ENCODE data around the gene TRMT61A. TPM values are rescaled to one million over a fixed set of nuclear protein-coding genes. Genes with fewer than 3 reads are reported as not detected.

TRMT61A gene
- total and polyA plus RNA-seq, 2 of the 13 experiments (the other 11 are each of a cell fraction or from before 2014, with no cell fraction given): 6.5 to 13.6 TPM

DNA sequence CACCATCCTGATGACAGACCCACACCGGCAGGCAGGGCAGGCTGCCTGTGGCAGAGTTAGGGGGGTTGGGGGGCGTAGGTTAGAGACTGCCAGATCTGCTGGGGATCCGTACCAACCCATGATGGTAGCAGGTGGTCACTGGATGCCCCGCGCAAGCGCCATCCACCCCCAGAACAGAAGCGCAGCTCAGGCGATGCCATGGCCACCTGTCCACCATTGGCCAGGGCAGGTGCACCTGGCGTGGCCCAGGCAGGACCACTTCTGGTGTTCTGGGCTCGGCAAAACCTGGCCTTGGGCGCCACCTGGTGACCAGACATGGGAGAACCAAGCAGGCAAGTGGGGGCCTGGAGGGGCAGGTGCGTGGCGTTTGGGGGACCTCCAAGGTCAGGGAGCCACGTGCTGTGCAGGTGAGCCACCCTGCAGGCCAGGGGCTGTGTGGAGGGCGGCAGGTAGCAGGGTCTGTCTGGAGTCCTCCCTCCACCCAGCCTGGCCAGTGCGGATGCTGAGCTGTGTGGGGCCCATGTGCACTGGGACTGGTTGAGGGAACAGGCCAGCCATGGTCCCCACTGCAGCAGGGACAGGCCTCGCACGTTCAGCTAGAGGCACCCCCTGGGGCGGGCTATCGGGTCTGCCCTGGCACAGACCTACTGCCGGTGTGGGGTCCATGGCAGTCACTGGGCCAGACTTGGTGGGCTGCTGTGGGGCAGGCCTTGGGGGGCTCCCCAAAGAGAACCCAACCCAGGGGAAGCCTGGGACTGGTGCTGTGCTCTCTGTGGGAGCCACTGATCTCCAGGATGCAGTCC lies 17.9 kb downstream of the TRMT61A start (continued):
- TF ChIP-seq, protein P1, sequence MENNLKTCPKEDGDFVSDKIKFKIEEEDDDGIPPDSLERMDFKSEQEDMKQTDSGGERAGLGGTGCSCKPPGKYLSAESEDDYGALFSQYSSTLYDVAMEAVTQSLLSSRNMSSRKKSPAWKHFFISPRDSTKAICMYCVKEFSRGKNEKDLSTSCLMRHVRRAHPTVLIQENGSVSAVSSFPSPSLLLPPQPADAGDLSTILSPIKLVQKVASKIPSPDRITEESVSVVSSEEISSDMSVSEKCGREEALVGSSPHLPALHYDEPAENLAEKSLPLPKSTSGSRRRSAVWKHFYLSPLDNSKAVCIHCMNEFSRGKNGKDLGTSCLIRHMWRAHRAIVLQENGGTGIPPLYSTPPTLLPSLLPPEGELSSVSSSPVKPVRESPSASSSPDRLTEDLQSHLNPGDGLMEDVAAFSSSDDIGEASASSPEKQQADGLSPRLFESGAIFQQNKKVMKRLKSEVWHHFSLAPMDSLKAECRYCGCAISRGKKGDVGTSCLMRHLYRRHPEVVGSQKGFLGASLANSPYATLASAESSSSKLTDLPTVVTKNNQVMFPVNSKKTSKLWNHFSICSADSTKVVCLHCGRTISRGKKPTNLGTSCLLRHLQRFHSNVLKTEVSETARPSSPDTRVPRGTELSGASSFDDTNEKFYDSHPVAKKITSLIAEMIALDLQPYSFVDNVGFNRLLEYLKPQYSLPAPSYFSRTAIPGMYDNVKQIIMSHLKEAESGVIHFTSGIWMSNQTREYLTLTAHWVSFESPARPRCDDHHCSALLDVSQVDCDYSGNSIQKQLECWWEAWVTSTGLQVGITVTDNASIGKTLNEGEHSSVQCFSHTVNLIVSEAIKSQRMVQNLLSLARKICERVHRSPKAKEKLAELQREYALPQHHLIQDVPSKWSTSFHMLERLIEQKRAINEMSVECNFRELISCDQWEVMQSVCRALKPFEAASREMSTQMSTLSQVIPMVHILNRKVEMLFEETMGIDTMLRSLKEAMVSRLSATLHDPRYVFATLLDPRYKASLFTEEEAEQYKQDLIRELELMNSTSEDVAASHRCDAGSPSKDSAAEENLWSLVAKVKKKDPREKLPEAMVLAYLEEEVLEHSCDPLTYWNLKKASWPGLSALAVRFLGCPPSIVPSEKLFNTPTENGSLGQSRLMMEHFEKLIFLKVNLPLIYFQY (CRISPR knock-in tag; IDR thresholded peaks at IDR 0.05; ENCODE audit: borderline replicate concordance): no peak
- TF ChIP-seq, protein P2, sequence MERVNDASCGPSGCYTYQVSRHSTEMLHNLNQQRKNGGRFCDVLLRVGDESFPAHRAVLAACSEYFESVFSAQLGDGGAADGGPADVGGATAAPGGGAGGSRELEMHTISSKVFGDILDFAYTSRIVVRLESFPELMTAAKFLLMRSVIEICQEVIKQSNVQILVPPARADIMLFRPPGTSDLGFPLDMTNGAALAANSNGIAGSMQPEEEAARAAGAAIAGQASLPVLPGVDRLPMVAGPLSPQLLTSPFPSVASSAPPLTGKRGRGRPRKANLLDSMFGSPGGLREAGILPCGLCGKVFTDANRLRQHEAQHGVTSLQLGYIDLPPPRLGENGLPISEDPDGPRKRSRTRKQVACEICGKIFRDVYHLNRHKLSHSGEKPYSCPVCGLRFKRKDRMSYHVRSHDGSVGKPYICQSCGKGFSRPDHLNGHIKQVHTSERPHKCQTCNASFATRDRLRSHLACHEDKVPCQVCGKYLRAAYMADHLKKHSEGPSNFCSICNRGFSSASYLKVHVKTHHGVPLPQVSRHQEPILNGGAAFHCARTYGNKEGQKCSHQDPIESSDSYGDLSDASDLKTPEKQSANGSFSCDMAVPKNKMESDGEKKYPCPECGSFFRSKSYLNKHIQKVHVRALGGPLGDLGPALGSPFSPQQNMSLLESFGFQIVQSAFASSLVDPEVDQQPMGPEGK (CRISPR knock-in tag; IDR thresholded peaks at IDR 0.05): peak; percentile 97
- TF ChIP-seq ZFP36L1 (CRISPR knock-in tag; IDR thresholded peaks at IDR 0.05) (no peak), ZNF792 (CRISPR knock-in tag; IDR thresholded peaks at IDR 0.05) (no peak), ZNF136 (CRISPR knock-in tag; IDR thresholded peaks at IDR 0.05; ENCODE audit: low read depth) (no peak), FLYWCH1 (CRISPR knock-in tag; IDR thresholded peaks at IDR 0.05) (no peak), ZNF605 (CRISPR knock-in tag; IDR thresholded peaks at IDR 0.05) (no peak), ISL2 (CRISPR knock-in tag; IDR thresholded peaks at IDR 0.05) (peak; percentile 61), HOXA3 (CRISPR knock-in tag; IDR thresholded peaks at IDR 0.05) (peak; percentile 44; the same call in 1 of the 2 replicates), SOX5 (CRISPR knock-in tag; IDR thresholded peaks at IDR 0.05; ENCODE audit: borderline replicate concordance) (no peak), SMARCE1 (IDR thresholded peaks at IDR 0.05; ENCODE audit: borderline replicate concordance) (no peak), POLR2A (IDR thresholded peaks at IDR 0.05; ENCODE audit: insufficient read depth in 1 of 2, low read depth in 2 of 2, low read length in 2 of 2) (no peak), ZSCAN25 (CRISPR knock-in tag; IDR thresholded peaks at IDR 0.05) (no peak)
- TF ChIP-seq, protein P3, sequence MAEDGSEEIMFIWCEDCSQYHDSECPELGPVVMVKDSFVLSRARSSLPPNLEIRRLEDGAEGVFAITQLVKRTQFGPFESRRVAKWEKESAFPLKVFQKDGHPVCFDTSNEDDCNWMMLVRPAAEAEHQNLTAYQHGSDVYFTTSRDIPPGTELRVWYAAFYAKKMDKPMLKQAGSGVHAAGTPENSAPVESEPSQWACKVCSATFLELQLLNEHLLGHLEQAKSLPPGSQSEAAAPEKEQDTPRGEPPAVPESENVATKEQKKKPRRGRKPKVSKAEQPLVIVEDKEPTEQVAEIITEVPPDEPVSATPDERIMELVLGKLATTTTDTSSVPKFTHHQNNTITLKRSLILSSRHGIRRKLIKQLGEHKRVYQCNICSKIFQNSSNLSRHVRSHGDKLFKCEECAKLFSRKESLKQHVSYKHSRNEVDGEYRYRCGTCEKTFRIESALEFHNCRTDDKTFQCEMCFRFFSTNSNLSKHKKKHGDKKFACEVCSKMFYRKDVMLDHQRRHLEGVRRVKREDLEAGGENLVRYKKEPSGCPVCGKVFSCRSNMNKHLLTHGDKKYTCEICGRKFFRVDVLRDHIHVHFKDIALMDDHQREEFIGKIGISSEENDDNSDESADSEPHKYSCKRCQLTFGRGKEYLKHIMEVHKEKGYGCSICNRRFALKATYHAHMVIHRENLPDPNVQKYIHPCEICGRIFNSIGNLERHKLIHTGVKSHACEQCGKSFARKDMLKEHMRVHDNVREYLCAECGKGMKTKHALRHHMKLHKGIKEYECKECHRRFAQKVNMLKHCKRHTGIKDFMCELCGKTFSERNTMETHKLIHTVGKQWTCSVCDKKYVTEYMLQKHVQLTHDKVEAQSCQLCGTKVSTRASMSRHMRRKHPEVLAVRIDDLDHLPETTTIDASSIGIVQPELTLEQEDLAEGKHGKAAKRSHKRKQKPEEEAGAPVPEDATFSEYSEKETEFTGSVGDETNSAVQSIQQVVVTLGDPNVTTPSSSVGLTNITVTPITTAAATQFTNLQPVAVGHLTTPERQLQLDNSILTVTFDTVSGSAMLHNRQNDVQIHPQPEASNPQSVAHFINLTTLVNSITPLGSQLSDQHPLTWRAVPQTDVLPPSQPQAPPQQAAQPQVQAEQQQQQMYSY (CRISPR knock-in tag; IDR thresholded peaks at IDR 0.05): no peak
- TF ChIP-seq, protein P4, sequence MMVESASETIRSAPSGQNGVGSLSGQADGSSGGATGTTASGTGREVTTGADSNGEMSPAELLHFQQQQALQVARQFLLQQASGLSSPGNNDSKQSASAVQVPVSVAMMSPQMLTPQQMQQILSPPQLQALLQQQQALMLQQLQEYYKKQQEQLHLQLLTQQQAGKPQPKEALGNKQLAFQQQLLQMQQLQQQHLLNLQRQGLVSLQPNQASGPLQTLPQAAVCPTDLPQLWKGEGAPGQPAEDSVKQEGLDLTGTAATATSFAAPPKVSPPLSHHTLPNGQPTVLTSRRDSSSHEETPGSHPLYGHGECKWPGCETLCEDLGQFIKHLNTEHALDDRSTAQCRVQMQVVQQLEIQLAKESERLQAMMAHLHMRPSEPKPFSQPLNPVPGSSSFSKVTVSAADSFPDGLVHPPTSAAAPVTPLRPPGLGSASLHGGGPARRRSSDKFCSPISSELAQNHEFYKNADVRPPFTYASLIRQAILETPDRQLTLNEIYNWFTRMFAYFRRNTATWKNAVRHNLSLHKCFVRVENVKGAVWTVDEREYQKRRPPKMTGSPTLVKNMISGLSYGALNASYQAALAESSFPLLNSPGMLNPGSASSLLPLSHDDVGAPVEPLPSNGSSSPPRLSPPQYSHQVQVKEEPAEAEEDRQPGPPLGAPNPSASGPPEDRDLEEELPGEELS (CRISPR knock-in tag; IDR thresholded peaks at IDR 0.05): 0 out of 2 replicates have a peak, but pooled peaks have one; percentile 17
- TF ChIP-seq, protein P5, sequence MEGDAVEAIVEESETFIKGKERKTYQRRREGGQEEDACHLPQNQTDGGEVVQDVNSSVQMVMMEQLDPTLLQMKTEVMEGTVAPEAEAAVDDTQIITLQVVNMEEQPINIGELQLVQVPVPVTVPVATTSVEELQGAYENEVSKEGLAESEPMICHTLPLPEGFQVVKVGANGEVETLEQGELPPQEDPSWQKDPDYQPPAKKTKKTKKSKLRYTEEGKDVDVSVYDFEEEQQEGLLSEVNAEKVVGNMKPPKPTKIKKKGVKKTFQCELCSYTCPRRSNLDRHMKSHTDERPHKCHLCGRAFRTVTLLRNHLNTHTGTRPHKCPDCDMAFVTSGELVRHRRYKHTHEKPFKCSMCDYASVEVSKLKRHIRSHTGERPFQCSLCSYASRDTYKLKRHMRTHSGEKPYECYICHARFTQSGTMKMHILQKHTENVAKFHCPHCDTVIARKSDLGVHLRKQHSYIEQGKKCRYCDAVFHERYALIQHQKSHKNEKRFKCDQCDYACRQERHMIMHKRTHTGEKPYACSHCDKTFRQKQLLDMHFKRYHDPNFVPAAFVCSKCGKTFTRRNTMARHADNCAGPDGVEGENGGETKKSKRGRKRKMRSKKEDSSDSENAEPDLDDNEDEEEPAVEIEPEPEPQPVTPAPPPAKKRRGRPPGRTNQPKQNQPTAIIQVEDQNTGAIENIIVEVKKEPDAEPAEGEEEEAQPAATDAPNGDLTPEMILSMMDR (CRISPR knock-in tag; IDR thresholded peaks at IDR 0.05): peak; percentile 100
